ENCODE results near the gene TLX2.
"Not testable (repeated sequence)": the region's sequence is repeated elsewhere in the genome, so short reads cannot be mapped to it uniquely, and the experiment has no call there.

The TLX2 gene

DNA sequence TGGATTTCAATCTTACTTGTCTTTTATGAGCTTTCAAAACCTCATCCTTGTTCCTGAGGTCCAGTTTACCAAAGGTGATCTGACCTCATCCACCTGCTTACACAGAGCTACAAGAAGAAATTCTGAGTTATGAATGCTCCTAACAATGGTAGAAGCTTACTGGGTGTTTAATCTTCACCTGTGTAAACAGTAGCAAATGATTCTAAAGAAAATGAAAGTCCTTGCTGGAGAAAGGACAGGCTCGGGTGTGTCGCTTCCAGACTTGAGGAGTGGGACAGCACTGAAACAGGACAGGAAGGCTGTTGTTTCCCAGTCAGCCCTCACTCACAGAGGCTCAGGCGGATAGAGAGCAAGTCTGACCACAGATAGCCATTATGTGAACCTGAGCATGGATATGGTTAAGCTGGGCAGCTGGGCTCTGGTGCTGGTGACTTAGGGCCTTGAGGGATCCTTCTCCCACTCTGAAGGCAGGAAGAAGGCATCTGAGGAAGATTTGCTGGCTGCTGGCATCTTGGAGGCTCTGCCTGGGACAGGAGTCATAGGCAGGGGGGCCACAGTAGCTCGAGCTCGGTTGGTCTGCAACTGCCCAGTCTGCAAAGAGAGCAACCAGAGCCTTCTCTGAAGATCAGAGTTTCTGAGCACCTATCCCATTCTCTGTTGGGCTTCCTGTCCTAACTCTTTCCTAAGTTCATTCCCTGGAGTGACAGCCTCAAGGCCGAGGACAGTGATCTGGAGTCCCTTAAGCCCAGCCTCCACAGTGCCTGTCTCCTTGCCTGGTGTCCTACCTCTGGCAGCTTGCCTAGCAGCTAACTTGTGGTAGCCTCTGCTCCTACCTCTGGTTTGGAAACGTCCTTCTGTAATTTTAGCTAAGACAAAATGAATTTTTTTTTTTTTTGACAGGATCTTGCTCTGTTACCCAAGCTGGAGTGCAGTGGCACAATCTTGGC is 44.3 kb downstream of the TLX2 start:
- no peak for DNase-seq

DNA sequence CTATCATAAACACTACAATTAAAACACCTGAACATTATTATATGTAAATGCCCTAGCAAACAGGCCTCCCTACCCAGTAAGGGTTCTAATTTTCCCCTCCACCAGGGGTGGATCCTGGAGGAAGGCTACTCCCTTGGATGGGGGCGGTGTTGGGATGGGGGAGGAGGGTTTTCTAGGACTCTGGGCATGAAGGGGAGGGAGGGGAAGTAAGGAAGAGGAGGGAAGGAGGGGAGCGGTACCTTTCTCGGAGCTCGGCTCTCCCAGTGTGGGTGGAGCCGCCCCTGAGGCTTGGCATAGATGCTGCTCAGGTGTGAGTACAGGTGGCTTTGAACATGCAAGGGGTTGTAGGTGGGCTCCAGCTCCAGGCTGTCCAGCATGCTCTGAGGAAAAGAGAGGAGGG is 45.7 kb downstream of the TLX2 start:
- DNase-seq, result no peak

DNA sequence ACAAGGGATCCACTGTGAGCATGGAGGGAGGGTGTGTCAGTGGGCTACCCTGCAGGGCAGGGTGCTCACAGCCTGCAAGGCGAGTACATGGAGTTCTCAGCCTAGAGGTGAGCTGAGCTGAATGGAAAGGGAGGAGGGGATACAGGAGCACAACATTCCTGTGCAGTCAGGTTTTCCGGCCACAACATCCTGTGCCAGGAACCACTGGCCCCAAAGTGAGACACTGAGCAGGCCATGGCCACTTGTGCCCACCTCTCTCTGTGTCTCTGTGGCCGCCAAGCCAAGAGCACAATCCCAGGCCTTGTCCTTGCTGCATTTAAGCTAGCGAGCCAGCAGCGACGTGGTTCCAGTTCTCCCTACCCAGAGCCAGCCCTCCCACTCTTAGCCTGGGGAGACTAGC is 46.3 kb downstream of the TLX2 start:
- DNase-seq, result no peak

- not testable (repeated sequence) for DNase-seq
These were observed 46.8 kb downstream of the TLX2 start for GRCh38 chr2:74561022-74561421.

- DNase-seq, result no peak
These were observed 48.0 kb downstream of the TLX2 start for GRCh38 chr2:74562126-74562775.

- DNase-seq, result no peak
These were observed 50.0 kb downstream of the TLX2 start for GRCh38 chr2:74564222-74564621.

- no peak for DNase-seq
These were observed 52.0 kb downstream of the TLX2 start for GRCh38 chr2:74566076-74566753.

DNA sequence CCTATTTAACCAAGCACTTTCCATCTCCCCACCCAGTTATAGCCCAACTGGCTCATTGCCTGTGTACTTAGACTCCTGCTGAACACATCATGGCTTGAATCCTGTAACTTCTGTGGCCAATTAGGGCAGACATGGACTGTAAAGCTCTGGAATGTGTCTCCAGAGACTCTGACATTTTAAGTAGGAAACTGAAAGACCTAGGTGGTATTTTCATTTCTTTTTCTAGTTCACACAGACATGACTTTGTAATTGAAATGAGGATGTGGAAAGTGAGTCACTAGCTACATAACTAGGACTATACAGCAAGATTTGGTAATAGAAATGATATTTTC is 52.5 kb downstream of the TLX2 start:
- no peak for DNase-seq
